ENCODE data around the gene ESRRA. TPM values are rescaled to one million over a fixed set of nuclear protein-coding genes. Genes with fewer than 3 reads are reported as not detected.

ESRRA gene
- total and polyA plus RNA-seq, 10 of the 15 experiments (the other 5 are each of a cell fraction or from before 2014, with no cell fraction given) = 0.32 to 48.9 (median 12.6) TPM

- BruUV-seq (replicated peaks) = no TSS peak
- POLR2A ChIA-PET = no interaction called here
- 82% methylated on average over 17 of the region's 17 CpGs for WGBS (ENCODE audit: insufficient coverage, insufficient replicate concordance, low lambda C conversion rate, missing lambda C conversion rate)
- no peak overlapping the region for H3K27ac ChIP-seq (ENCODE audit: control insufficient read depth, insufficient read depth)
- no peaks in the 10 kb centered on the region; the same call in 1 of the 2 replicates for H4K20me1 ChIP-seq (ENCODE audit: control insufficient read depth, insufficient read depth)
- ATAC-seq = no peak
- H2AFZ ChIP-seq (ENCODE audit: control insufficient read depth, low read depth, low read length) = no peak overlapping the region
- DNase-seq (ENCODE audit: low read depth, low spot score) = no peak
- no peak overlapping the region for H3K9ac ChIP-seq (ENCODE audit: control insufficient read depth, insufficient read depth, low read length)
- SMC1A ChIA-PET (ENCODE audit: uncharacterized antibody, unreplicated experiment) = interaction anchor here (1.8 kb wide), 1 partner anchor 27 kb away, joined by 7 read pairs; no protein-coding TSS in a partner anchor
- no peaks in the 10 kb centered on the region for H3K27me3 ChIP-seq (replicated peaks in 1 of 2; ENCODE audit: control insufficient read depth in 2 of 2, insufficient read depth in 2 of 2, low read length in 1 of 2)
- in situ Hi-C loops (cut with MboI) = no loop called here
- CTCF ChIA-PET = interaction anchor here (0.9 to 3.5 kb wide), 3 partner anchors 14 to 28 kb away, joined by 3 to 10 read pairs (median 8); no protein-coding TSS in a partner anchor
- peaks cover 0 to 3% of the 10 kb centered on the region in 2 experiments; a peak in 1 of 4 replicates for H3K36me3 ChIP-seq (ENCODE audit: control insufficient read depth in 2 of 2, insufficient read depth in 2 of 2, low read length in 1 of 2)
- no peak overlapping the region for H3K4me3 ChIP-seq
- 0 out of 2 replicates have a peak, but pooled peaks cover 2% of the 10 kb centered on the region for H3K4me1 ChIP-seq (ENCODE audit: control insufficient read depth, insufficient read depth, low read length)
- peaks cover 6% of the 10 kb centered on the region for H3K79me2 ChIP-seq (ENCODE audit: control insufficient read depth, insufficient read depth, low read length)
- TF ChIP-seq EZH2 (IDR thresholded peaks at IDR 0.05; ENCODE audit: borderline replicate concordance, control insufficient read depth, low read depth, low read length) = no peak
- TF ChIP-seq BRCA1 (IDR thresholded peaks at IDR 0.05; ENCODE audit: low read depth, low read length) = no peak
- TF ChIP-seq MTA2 (IDR thresholded peaks at IDR 0.05; ENCODE audit: low read depth) = no peak
- TF ChIP-seq ATF2 (IDR thresholded peaks at IDR 0.05; ENCODE audit: low read length) = no peak
- no peak for TF ChIP-seq MEF2B (IDR thresholded peaks at IDR 0.05; ENCODE audit: partially characterized antibody, poor library complexity, severe bottlenecking)
- intact Hi-C loops (cut with micrococcal nuclease; ENCODE audit: unreplicated experiment) = no loop called here
- H3K4me2 ChIP-seq (ENCODE audit: control insufficient read depth, insufficient read depth) = no peak overlapping the region
- RAD21 ChIA-PET (ENCODE audit: unreplicated experiment) = interaction anchor here (0.6 kb wide), 1 partner anchor 25 kb away, joined by 3 read pairs; no protein-coding TSS in a partner anchor
- FAIRE-seq = no peak
- no peaks in the 10 kb centered on the region for H3K9me3 ChIP-seq (replicated peaks; ENCODE audit: control insufficient read depth, insufficient read depth, low read length)
Measured at GRCh38 chr11:64276653-64277431, 28.5 kb upstream of the ESRRA start.
